Left renal cortex interstitium (tissue), 4 donors: ENCODE results near the gene ZNF862. TPM values are rescaled to one million over a fixed set of nuclear protein-coding genes. Genes with fewer than 3 reads are reported as not detected.
A peak's percentile ranks its signal among the peaks of the same experiment; 100 is the strongest.
"Not testable (repeated sequence)": the region's sequence is repeated elsewhere in the genome, so short reads cannot be mapped to it uniquely, and the experiment has no call there.

Experiments used
- DNase-seq, 4 donors: peaks; one replicate each; pipeline ENCODE4 v3.0.0-alpha.2; 2013; ENCODE audit warnings: low read depth in 4 of 4, low spot score in 2 of 4, missing footprints in 1 of 4
- polyA plus RNA-seq, 4 donors: library from polyadenylated mRNA; unstranded; fragments of 120-200 nt; gene quantifications; one replicate each; pipeline ENCODE4 v1.2.1, GENCODE V29; 2013; ENCODE audit not compliant: insufficient read length in 4 of 4

The ZNF862 gene
- polyA plus RNA-seq, 4 donors: 16.9 to 31.7 (median 22.1) TPM

- no peak for DNase-seq
Observed at GRCh38 chr7:149877890-149878522, 39.8 kb downstream of the ZNF862 start.

DNA sequence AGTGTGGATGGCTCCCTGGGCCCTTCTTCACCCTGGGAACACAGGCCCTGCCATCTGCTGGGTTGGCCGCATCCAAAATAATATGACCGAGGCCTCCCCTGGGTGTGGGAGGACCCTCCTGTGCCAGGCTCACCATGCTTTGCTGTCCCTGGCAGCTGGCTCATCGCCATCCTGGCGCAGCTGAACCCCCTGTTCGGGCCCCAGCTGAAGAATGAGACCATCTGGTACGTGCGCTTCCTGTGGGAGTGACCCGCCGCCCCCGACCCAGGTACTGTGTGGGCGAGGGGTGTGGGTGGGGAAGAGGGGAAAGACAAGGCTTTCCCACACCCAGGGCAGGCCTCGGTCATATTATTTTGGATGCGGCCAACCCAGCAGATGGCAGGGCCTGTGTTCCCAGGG is 40.3 kb downstream of the ZNF862 start:
- no peak for DNase-seq

DNA sequence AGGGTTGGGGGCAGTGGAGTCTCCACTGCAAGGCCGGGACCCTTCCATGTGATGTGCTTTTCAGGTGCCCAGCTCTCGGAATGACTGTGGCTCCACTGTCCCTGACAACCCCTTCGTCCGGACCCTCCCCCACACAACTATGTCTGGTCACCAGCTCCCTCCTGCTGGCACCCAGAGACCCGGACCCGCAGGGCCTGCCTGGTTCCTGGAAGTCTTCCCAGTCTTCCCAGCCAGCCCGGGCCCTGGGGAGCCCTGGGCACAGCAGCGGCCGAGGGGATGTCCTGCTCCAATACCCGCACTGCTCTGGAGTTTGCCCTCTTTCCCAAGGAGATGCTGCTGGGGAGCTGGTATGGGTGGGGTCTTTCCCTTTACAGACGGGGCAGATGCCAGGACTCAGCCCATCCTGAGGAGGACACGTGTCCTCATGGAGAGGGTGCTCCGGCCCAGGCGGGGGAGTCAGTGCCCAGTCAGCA is 41.1 kb downstream of the ZNF862 start:
- no peak for DNase-seq

GRCh38 chr7:149879766-149880637 is 41.8 kb downstream of the ZNF862 start:
- DNase-seq: no peak

GRCh38 chr7:149880638-149881311 is 42.6 kb downstream of the ZNF862 start:
- DNase-seq: no peak

GRCh38 chr7:149881328-149882247 is 43.4 kb downstream of the ZNF862 start:
- DNase-seq: no peak

DNA sequence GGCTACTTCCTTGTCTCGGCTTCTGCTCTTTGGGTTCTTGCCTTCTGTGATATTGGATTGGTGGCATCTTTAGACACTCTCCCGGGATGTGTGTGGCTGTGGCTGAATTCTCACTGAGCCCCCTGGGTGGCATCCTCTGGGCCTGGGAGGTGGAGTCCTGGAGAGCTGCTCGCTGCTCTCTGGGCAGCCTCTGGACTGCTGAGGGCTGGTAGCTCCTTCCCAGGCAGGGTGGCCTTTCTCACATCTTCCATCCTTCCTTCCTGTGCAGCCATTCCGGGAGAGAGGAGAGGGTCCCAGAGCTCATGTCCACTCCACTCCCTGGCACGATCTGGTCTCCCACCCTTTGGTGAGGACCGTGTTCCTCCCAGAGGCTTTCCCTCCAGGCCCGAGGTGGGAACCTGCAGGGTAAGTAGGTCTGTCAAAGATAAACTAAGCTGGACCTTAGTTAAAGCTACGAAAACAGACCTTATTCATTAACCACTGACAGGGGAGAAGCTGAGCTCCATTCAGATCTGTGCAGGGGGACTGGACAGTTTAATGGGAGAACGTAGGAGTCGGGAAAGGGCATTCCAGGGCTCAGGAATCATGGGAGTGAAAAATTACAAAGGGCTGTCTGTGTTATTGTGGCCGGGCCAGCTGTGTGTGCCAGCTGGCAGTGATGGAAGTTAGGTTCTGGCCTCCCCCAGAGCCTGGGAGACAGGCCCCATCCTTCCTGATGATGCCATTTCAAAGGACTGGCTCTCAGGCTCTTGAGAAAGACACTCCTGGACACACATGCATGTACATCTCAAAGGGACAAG is 44.3 kb downstream of the ZNF862 start:
- DNase-seq: no peak

DNA sequence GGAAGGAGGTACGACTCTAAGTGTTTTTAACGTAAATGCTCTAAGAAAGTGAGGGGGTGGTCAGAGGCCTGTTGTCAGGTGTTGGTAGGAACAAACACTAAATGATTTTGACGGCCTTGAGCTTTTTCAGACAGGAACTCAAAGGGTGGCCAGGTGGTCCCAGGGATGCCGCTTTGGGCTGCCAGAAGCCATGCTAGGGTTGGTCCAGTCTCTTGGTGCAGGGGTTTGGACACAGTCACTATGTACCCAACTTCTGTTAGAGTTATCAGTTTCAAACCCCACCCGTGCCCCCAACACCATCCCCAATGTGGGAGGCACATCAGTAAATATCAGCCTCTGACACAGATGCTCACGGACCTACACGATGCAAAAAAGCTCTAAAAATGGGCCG is 44.9 kb downstream of the ZNF862 start:
- no peak for DNase-seq

GRCh38 chr7:149883452-149883861 is 45.3 kb downstream of the ZNF862 start:
- peak in 1 of 4 donors; percentile 36 for DNase-seq

DNA sequence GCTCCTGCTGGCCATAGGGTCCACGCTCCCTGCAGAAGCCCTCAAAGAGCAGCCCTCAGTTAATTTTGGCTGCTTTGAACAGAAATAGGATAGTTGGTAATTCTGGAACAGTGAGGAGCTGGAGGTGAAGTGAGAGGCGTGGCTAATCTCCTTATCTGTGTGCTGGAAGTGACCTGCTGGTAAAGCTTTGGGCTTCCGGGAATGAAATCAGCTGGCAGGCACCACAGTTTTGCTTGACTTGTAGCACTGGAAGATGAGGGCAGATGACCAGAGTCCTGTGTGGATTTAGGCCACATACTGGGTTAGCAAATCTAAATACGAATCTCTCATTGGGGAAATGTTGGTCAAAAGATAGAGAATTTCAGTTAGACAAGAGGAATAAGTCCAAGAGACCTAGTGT is 45.8 kb downstream of the ZNF862 start:
- DNase-seq: no peak

DNA sequence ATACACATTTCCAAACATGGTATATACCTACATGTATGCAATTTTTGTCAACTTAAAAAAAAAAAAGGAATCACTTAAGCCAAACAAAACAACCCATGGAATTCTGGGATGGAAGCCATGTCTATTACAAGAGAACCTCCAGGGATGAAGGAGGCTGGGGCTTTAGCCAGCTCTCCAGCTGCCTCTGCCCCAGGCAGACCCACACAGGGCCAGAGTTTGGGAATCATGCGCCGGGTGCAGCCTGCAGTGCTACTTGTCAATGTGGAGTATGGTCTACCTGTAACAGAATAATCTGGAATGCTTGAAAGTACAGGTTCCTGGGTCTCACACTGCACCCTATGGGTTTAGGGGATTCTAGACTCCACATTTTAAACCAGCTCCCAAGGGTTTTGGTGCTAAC is 46.4 kb downstream of the ZNF862 start:
- DNase-seq: no peak

DNA sequence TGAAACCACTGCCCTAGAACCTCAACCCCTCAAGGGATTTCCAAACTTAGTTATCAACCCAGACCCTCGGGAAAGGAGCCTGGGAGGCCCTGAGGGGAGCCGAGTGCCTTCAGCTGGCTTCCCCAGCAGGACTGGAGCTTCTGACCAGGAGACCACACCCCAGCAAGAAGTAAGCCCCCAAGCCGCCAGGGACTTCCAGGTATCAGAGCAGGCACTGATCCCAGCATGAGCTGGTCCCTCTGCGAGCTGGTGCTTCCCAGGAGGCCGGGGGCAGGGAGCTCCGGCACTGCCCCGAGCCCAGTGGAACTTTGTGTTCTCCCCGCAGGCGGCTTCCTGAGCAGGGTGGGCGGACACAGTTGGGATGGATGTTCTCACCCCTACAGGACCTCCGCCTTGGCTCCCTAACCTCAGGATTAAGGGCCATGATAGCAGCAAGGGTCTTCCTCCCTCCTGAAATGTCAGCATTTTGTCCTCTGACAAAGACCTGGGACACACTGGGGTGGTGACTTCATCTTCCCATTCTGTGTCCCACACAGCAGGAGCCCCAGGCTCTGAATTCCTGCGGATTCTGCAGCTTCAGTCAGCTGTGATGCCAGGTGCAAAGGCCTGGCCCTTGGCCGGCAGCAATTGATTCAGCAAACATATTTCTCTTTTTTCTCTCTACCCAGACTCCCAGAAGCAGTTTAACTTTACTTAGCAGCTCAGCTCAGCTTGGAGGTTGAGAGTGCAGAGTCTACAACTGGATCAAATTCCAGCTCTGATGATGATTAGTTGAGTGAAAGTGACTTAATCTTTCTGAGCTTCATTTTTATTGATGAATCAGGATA is 47.2 kb downstream of the ZNF862 start:
- no peak for DNase-seq

- DNase-seq: no peak
Observed at GRCh38 chr7:149886018-149886415, 47.8 kb downstream of the ZNF862 start.

- DNase-seq: no peak
Observed at GRCh38 chr7:149887311-149887710, 49.1 kb downstream of the ZNF862 start.

DNA sequence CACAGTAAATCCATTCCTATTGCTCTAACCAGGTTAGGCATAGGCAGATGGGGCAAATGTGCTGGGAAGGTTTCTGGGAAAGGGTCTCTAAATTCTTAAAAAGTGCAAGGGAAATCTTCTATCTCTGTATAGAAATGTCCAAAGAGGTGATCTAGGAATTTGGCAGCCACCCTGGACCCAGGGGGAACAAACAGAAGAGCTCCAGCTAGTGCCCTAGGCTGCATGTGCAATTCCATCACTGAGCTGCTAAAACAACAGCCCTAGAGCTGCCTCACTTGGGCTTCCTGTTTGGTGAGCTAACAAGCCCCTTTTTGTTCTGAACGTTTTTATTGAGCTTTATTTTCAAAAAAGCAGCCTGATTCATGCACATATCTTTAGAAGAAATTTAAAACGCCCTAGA is 52.5 kb downstream of the ZNF862 start:
- not testable (repeated sequence) for DNase-seq

GRCh38 chr7:149894957-149895356 is 56.8 kb downstream of the ZNF862 start:
- not testable (repeated sequence) for DNase-seq

GRCh38 chr7:149907776-149908376 is 69.7 kb downstream of the ZNF862 start:
- DNase-seq: not testable (repeated sequence)

GRCh38 chr7:149910219-149910618 is 72.0 kb downstream of the ZNF862 start:
- DNase-seq: not testable (repeated sequence)
